GM19240 (cell line): ENCODE measurements around the gene IL10RB.
"Not testable (repeated sequence)": the region's sequence is repeated elsewhere in the genome, so short reads cannot be mapped to it uniquely, and the experiment has no call there.

Experiments used
- DNase-seq: peaks from one replicate; pipeline ENCODE4 v3.0.0; 2011; ENCODE audit warnings: low spot score; ENCODE audit not compliant: insufficient read length

Gene IL10RB

DNA sequence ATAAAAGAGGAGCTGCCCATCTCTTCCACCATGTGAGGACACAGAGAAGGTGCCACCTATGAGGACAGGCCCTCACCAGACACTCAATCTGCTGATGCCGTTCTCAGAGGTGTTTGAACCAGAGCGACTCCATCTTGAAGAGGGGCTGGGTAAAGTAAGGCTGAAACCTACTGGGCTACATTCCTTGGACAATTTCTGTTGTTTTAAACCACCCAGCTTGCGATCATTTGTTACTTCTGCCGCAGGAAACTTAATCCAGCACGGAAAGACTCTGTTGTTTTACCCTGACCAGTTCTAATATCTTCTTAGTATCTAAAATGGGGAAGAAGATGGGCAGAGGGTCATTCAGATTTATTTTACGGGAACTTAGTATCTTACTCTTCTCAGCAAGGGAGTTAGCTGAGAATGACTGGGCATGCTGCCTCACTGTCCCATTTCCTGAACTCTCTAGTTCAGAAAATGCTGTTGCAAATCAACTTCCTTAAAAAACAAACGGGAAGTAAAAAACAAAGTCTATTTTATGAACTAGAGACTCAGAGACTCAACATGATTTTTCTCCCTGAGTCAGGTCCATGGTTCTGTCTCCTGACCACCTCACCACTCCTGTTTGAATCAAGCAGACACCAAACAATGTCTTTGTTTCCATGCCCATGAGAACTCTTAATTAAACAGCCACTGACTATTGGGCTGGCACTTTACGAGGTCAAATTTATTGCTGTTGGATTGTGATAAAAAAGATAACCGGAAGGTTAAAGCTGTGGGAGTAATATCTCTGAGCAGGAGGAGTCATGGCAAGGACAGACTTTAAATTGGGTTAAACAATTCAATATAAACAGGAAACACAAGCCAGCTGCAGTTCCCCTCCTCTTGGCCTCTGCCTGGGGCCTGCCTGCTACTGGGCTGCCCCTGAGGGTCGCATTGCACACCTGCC, 34.8 kb downstream of the IL10RB start:
- DNase-seq, result no peak

DNA sequence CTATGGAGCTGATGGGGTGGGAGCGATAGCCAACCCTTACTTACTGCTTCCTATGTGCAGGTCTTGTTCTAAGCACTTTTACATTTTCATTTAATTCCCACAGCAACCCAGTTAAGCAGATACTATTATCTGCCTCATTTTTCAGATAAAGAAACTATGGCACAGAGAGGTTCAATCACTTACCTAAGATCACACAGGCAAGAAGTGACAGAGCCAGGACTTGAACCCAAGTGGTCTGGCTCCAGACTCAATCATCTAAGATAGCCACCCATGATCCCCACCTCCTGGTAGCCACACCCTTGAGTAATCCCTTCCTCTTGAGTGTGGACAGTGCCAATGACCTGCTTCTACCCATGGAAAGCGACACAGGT, 35.5 kb downstream of the IL10RB start:
- DNase-seq, result no peak

DNA sequence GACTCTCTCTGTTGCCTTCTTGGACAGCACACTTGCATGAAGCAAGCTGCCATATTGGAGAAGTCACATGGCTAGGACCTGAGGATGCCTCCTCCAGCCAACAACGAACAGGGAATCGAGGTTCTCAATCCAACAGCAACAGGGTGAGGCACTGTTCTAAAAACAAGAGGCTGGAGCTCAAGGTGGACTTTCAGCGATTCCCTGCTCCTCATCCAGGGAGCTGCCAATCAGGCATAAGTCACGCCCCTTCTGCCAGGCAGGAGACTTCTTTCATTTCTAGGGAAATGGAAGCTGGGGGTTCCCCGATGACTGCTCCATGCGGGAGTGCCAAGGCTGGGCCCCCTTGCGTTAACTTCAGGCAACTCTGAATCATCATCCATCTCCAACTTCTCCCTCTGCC, 35.9 kb downstream of the IL10RB start:
- DNase-seq, result no peak

DNA sequence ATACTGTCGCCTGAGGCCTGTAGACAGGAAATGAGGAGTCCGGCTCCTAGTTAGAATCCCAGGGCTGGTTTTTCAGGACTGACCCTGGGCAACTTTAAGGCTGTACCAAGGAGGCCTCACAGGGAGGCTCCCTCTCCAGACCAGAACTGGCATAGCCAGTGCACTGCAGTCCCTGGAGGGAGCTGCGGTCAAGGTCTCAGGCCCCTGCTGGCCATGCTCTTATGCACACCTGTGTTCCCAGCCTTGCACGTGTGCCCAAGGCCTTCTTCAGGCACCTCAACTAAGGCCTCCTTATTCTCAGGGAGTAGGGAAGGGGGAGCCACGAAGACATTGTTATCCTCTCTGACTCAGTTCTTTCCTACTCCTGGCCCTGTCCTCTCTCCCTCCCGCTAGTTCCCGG, 36.6 kb downstream of the IL10RB start:
- DNase-seq, result no peak

DNA sequence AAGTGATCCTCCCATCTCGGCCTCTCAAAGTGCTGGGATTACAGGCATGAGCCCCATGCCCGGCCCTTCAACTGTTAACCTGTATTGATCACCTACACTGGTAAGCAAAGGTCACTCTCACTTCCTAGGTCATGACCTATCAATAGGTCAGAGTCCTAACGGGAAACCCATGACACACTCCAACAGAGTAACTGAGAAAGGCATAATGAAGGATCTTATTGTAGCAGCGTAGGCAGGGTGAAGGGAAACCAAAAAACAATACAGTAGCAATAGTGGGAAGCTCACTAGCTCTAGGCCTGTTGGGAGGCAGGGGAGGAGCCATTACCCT, 39.1 kb downstream of the IL10RB start:
- no peak for DNase-seq

DNA sequence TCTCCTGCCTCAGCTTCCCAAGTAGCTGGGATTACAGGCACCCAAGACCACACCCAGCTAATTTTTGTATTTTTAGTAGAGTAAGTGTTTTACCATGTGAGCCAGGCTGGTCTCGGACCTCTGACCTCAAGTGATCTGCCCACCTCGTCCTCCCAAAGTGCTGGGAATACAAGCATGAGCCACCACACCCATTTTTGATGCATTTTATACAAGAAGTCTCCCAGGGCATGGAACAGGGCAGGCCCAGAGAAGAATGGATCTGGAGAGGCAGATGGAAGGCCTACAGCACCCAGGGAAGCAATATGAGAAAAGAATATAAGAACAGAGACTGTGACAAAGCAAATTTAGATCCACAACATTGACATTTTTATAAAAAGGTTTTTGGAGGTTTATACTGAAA, 39.8 kb downstream of the IL10RB start:
- DNase-seq, result no peak

DNA sequence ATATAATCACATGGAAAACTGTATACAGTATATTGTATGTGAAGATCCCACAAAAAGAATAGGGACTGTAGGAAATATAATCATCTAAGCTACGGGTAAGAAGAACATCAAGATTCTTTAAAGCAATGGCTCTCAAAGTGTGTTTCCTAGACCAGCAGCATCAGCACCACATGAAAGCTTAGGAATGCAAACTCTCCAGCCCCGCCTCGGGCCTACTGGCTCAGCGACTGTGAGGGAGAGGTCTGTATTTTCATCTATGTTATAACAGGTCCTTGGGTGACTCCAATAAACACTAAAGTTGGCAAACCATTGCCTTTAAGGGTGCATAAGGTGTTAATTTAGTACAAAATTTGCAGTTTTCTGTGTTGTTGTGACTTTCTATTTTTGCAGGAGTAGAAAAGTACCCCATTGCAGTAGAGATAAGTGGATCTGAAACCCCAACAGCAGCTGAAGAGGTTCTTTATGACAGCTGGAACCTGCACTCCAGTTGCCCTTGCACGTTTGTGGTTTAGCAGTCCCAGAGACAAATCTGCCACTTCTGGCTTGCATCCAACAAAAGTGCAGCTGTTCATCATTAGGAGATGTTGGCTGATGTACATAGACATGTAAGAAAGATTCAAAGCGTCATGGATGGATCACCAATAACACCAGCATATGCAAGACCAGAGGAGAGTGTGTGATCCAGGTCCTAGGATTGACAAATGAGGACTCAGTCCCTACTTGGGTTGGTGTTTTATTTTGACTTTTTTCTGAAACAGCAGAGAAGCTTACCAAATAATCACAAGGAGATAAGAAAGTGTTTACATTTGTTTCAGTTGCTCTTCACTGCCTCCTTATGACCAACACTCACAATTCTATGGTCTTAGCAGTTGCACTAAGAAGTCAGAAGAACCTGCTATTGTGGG, 42.7 kb downstream of the IL10RB start:
- DNase-seq, result peak; percentile 37

DNA sequence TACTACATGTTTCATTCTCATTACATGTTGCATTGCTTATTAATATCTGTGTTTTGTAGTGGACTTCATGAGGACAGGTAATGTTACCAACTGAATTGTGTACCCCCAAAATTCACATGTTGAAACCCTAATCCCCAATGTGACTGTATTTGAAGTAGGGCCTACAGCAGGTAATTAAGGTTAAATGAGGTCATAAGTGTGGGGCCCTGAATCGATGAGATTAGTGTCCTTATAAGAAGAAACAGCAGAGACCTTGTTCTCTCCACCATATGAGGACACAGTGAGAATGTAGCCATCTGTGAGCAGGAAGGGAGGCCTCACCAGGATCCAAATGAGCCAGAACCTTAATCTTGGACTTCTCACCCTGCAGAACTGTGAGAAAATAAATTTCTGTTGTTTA, 43.6 kb downstream of the IL10RB start:
- DNase-seq, result no peak

DNA sequence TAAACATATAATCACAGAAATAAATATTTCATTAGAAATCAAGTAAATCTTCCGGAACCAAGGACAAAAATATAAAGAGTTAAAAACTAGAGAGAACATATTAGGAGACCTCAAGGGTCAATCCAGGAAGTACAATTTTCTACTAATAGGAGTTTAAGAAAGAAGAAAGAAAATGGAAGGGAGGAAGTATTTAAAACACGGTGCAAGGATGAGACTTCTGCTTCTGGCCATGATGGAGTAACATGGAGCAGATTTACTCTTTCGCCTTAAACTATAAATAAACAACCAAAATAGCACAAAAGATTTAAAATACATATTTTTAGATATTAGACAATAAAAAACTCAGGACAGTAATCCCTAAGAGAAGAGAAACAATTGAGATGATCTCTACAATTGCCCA, 46.0 kb downstream of the IL10RB start:
- no peak for DNase-seq

DNA sequence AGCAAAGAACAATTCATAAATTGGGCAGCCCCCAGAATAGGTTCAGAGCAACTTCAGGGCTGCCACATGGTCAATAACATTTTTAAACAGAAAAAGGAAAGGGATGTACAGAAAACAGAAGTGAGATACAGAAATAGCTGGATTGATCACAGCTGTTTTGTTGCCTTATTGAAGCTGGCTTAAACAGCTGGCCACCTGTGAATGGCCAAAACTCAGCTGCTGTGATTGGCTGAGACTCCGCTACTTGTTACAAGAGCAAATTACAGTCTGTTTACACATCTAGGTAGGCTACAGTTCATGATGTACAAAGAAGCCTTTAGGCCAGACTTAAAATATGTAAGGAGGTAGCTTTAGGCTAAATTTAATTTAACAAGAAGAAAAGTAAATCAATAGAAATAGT, 47.0 kb downstream of the IL10RB start:
- DNase-seq, result no peak

DNA sequence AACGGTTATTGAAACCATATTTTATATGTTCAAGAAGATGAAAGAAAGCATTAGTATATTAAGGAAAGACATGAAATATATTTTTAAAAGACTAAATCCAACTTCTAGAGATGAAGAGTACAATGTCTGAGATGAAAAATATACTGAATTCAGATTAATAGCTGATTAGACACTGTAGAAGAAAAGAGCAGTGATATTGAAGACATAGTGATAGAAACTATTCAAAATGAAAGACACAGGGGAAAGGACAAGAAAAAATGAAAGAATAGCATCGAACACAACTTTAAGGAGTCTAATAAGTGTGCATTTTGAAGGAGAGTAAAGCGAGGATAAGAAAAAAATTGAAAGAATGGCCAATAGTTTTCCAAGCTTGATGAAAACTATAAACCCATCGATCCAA, 47.4 kb downstream of the IL10RB start:
- no peak for DNase-seq

DNA sequence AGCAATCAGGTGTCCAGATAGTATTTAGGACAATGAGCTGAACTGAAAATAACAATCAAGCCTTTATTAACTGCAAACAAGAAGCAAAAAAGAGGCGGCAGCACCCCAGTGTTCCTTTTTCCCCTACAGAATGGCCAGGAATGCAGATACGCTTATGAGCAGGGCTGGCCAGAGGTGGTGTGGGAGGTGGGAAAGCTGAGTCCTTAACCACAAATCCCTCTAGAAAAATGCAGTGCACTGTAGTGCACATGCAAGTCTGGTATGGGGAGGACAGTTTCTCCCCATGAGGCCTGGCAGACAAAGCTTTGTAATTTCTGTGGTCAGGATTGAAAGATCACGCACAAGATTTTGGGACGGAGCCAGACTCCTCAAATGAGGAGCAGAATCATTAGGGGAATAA, 47.9 kb downstream of the IL10RB start:
- no peak for DNase-seq

DNA sequence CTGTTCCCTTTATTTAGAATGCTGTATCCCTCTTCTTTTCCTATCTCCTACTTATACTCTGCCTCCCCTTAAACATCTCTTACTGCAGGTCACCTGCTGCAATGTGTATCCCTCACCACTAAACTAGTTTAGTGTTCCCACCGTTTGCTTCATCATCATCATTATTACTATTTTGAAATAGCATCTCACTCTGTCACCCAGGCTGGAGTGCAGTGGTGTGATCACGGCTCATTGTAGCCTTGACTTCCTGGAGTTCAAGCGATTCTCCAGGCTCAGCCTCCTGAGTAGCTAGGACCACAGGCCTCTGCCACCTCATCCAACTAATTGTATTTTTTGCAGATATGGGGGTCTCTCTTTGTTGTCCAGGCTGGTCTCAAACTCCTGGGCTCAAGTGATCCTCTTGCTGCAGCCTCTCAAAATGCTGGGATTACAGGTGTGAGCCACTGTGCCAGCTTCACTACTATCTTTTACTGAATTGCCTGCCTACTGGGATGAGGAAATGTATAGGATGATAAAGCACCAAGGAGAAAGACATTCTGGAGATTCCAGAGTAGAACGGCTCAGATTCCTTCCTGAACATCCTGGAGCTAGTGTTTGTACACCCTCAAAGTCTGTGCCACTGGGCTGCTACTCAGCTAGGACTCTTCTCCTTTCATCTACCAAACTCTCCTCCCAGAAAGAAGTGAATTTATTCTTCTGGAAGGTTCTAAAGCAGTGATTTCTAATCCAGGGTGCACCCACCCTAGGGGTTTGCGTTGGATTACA, 50.0 kb downstream of the IL10RB start:
- DNase-seq, result no peak

DNA sequence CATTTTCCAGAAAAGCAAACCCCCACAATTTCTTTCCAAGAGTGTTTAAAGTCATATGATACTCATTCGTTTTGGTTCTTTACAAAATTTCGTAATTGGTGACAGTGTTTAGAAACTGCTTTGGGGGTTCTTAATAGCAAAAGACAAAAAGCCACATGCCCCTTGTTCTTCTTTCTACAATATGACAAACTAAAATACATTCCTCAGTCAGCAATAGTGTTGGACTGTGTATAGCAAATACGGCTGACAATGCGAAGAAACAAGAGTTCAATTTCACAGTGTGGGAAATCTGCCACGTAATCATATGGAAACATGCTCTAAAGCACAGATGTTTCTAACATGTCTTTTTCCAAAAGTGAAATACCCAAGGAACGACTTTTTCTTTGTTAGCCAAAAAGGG, 51.0 kb downstream of the IL10RB start:
- DNase-seq, result no peak

DNA sequence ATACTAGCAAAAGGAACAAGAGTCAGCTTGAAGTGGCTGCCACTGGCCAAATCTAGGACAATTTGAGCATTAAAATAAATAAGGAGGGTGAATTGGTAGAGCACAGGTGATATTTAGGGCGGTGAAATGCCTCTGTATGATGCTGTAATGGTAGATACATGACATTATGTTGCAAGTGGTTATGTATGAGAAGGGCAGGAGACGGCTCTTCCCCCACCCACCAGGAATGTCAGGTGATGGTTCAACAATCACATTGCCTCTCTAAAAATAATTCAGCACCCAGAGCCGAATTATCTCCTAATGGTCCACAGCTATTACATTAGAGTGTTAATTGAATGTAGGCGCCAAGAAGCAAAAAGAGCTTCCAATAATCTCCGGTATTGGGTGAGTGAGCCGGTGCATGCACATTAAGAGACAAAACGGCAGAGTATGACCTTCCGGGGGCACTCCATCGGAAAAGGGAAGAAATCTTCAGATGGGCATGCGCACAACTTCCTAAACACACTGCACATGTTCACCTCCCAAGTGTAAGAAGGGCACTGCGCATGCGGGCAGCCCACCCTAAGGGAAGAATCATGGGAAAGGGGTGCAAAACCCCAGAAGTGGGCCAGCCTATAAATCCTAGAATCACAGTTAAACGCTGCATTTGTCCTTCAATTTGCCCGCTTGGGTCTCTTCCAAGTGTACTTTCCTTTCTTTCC, 51.8 kb downstream of the IL10RB start:
- no peak for DNase-seq

DNA sequence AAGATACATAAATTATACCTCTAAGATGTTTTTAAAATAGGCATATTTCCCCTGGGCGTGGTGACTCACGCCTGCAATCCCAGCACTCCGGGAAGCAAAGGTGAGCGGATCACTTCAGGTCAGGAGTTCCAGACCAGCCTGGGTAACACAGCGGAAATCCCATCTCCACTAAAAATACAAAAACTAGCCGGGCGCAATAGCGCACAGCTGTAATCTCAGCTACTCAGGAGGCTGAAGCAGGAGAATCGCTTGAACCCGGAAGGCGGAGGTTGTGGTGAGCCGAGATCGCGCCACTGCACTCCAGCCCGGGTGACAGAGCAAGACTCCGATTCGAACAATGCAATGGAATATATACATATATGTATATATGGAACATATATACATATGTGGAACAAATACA, 54.8 kb downstream of the IL10RB start:
- not testable (repeated sequence) for DNase-seq

DNA sequence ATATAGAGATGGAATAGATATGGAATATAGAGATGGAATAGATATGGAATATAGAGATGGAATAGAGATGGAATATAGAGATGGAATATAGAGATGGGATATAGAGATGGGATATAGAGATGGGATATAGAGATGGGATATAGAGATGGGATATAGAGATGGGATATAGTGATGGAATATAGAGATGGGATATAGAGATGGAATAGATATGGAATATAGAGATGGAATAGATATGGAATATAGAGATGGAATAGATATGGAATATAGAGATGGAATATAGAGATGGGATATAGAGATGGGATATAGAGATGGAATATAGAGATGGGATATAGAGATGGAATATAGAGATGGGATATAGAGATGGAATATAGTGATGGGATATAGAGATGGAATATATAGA, 57.4 kb downstream of the IL10RB start:
- not testable (repeated sequence) for DNase-seq

DNA sequence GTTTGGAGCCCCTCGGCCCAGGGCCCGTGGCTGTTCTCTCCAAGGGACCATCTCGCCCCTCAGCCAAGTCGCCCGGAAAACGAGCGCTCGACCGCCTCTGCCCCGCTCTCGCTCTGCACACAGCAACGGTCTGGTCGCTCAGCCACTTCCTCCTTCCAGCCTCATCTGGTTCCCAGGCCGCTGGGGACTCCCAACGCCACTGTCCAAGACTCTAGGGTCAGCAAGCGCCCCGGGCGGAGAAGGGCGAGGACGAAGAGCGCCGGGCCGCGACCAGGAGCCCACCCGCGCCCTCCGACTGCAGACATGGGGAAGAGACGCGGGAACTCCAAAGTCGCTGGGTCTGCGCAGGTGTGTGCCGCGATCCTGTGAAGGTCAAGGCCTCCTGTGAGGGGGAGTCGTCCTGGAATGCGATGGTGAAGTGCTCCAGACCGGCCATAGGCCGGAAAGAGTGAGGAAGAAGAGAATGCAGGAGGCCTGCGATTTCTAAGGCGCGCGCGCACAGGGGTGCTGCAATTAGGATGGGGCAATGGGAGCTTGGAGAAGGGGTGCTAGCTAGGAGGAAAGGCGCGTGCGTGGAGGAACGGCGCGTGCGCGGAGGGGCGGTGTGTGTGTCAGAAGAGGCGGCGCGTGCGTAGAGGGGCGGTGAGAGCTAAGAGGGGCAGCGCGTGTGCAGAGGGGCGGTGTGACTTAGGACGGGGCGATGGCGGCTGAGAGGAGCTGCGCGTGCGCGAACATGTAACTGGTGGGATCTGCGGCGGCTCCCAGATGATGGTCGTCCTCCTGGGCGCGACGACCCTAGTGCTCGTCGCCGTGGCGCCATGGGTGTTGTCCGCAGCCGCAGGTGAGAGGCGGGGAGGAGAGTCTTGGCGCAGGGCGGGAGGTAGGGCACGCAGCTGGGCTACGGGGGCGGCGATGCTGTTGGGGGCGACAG, 58.4 kb downstream of the IL10RB start, which contains the start of gene IFNAR1:
Gene IFNAR1 (plus strand): TSS at position 680 of the 931 bp plus-strand sequence. CDS start 86 bp downstream, at position 766.
- DNase-seq, result peak; percentile 61

DNA sequence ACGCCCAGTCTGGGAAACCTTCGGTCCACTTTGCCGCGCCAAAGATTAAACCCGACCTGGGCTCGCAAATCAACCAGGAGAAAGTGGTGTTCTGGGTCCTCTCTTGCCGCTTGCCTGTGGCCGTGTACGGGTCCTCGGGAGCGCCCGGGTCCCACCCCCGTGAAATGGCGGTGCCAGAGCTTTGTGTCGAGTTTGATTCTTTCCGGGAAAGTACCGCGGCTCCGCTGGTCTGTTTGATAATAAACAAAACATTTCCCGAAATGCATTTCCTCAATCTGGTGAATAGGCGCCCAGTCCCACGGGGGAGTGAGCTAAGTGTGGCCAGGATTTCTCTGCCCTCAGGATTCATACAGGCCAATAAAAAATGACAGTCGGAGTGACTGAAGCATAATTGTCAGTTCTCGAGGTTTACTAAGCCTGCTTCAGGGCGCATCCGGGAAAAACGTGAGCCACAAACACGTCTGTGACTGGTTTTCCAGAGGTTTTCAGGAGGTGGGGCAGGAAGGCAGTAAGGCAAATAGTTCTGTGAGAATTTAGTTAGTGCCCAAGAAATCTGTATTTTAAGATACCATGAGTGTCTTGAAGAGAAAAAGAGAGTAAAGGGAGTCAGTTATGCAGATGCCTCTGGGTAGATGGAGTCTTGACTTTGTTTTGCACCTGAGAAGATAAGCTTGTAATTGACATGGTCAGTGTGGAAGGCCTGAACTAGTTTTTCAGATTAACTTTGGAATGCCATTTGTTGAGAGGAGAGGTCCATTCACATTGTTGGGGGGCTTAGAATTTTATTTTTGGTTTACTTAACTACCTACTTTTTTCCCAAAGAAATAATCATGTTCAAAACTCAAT, 59.3 kb downstream of the IL10RB start:
- DNase-seq, result no peak
